Neural cell (in vitro differentiated cells): Measurements from ENCODE around the gene MBD6. TPM values are rescaled to one million over a fixed set of nuclear protein-coding genes. Genes with fewer than 3 reads are reported as not detected.

Experiments
- H2AFZ ChIP-seq: fragments of 200-600, 300-800 bp; sonication (generic), shearing (Covaris generic); 2 replicates; pipeline ENCODE4 v1.6.0; 2014; ENCODE audit warnings: low read depth, mild to moderate bottlenecking, antibody characterized with exemption, low read length, moderate library complexity
- H3F3A ChIP-seq: fragments of 200-600 bp; shearing (Covaris generic); 2 replicates; pipeline ENCODE4 v1.6.1; 2016; ENCODE audit warnings: mild to moderate bottlenecking, moderate library complexity, mixed read lengths, antibody characterized with exemption, low read length; ENCODE audit not compliant: insufficient read depth, poor library complexity, severe bottlenecking
- H3K27ac ChIP-seq: fragments of 200-600, 300-800 bp; sonication (generic), shearing (Covaris generic); 2 replicates; pipeline ENCODE4 v1.5.1; 2014; ENCODE audit warnings: mild to moderate bottlenecking, low read length, moderate library complexity
- H3K27me3 ChIP-seq: fragments of 300-800, 200-600 bp; sonication (generic), shearing (Covaris generic); 2 replicates; pipeline ENCODE4 v1.6.0; 2014; ENCODE audit warnings: mild to moderate bottlenecking, low read depth, low read length, moderate library complexity; ENCODE audit not compliant: insufficient read depth
- H3K36me3 ChIP-seq: fragments of 300-800, 200-600 bp; sonication (generic), shearing (Covaris generic); 2 replicates; pipeline ENCODE4 v1.5.1; 2014; ENCODE audit warnings: mild to moderate bottlenecking, antibody characterized with exemption, low read length, moderate library complexity; ENCODE audit not compliant: insufficient read depth
- H3K4me2 ChIP-seq: fragments of 300-800, 200-600 bp; sonication (generic), shearing (Covaris generic); 2 replicates; pipeline ENCODE4 v1.6.0; 2014; ENCODE audit warnings: mild to moderate bottlenecking, low read length
- H3K4me3 ChIP-seq: fragments of 300-800, 200-600 bp; sonication (generic), shearing (Covaris generic); 2 replicates; pipeline ENCODE4 v1.5.1; 2014; ENCODE audit warnings: mild to moderate bottlenecking, low read length, moderate library complexity
- H3K79me2 ChIP-seq: fragments of 200-600 bp; shearing (Covaris generic); replicated peaks from 2 replicates; pipeline ENCODE4 v1.6.0; 2014; ENCODE audit warnings: mild to moderate bottlenecking, low read length, moderate library complexity; ENCODE audit not compliant: insufficient read depth
- H3K9ac ChIP-seq: fragments of 300-800, 200-600 bp; sonication (generic), shearing (Covaris generic); 2 replicates; pipeline ENCODE4 v1.6.1; 2016; ENCODE audit warnings: mild to moderate bottlenecking, low read length, mixed read lengths
- H3K9me2 ChIP-seq: fragments of 200-600 bp; shearing (Covaris generic); 2 replicates; pipeline ENCODE4 v1.6.1; 2016; ENCODE audit warnings: mild to moderate bottlenecking, low read length, mixed read lengths; ENCODE audit not compliant: insufficient read depth
- H3K9me3 ChIP-seq: fragments of 200-600, 300-800 bp; sonication (generic), shearing (Covaris generic); 2 replicates; pipeline ENCODE4 v1.6.1; 2016; ENCODE audit warnings: mild to moderate bottlenecking, mixed run types, low read length, moderate library complexity, mixed read lengths
- H4K20me1 ChIP-seq: fragments of 200-600 bp; shearing (Covaris generic); 2 replicates; pipeline ENCODE4 v1.6.1; 2016; ENCODE audit warnings: mild to moderate bottlenecking, mixed run types; ENCODE audit not compliant: insufficient read depth
- CTCF ChIP-seq: fragments of 450-650 bp; IDR thresholded peaks from 2 replicates; pipeline ENCODE4 v1.5.1; 2014; ENCODE audit warnings: antibody characterized with exemption, mild to moderate bottlenecking, moderate library complexity; ENCODE audit not compliant: poor library complexity, severe bottlenecking
- EP300 ChIP-seq: fragments of 450-650 bp; conservative IDR thresholded peaks from 2 replicates; pipeline ENCODE4 v1.6.1; 2014; ENCODE audit warnings: antibody characterized with exemption, mild to moderate bottlenecking, moderate library complexity; ENCODE audit not compliant: poor library complexity, severe bottlenecking
- EZH2 ChIP-seq: fragments of 200-600, 300-800 bp; shearing (Covaris generic), sonication (generic); IDR thresholded peaks from 2 replicates; pipeline ENCODE4 v1.6.1; 2014; ENCODE audit warnings: antibody characterized with exemption, low read length, borderline replicate concordance, mild to moderate bottlenecking; ENCODE audit not compliant: insufficient read depth, poor library complexity, severe bottlenecking
- MXI1 ChIP-seq: fragments of 450-650 bp; conservative IDR thresholded peaks from 2 replicates; pipeline ENCODE4 v1.6.1; 2014; ENCODE audit warnings: antibody characterized with exemption, mild to moderate bottlenecking; ENCODE audit not compliant: poor library complexity, severe bottlenecking
- POLR2AphosphoS5 ChIP-seq: IDR thresholded peaks from 2 replicates; pipeline ENCODE4 v1.6.1; 2012
- RAD21 ChIP-seq: fragments of 450-650 bp; conservative IDR thresholded peaks from 2 replicates; pipeline ENCODE4 v1.6.1; 2014; ENCODE audit warnings: antibody characterized with exemption, mild to moderate bottlenecking, moderate library complexity
- REST ChIP-seq: IDR thresholded peaks from 2 replicates; pipeline ENCODE4 v1.6.1; 2012; ENCODE audit warnings: borderline replicate concordance
- SMC3 ChIP-seq: fragments of 450-650 bp; conservative IDR thresholded peaks from 2 replicates; pipeline ENCODE4 v1.6.1; 2014; ENCODE audit warnings: antibody characterized with exemption, mild to moderate bottlenecking, moderate library complexity; ENCODE audit not compliant: poor library complexity
- TAF1 ChIP-seq: IDR thresholded peaks from 2 replicates; pipeline ENCODE4 v1.6.1; 2012; ENCODE audit warnings: low read depth
- polyA plus RNA-seq: library from polyadenylated mRNA; depleted of rRNA; stranded (reverse); fragments of >200 nt; gene quantifications from 2 replicates; pipeline ENCODE4 v1.2.3, GENCODE V29; 2014

The MBD6 gene
- polyA plus RNA-seq, 1 donor from 2014 or later = 2.1 TPM

- Histone ChIP-seq H3K79me2 (peaks cover 76% of the 10 kb centered on the region), H3K4me2 (peak overlapping the region; percentile 90), H3K9me3 (no peaks in the 10 kb centered on the region), H3K27me3 (no peaks in the 10 kb centered on the region), H3F3A (peaks cover 7% of the 10 kb centered on the region), H3K4me3 (peak overlapping the region; percentile 79), H3K9ac (peak overlapping the region; percentile 99), H4K20me1 (peaks cover 5% of the 10 kb centered on the region), H3K9me2 (no peaks in the 10 kb centered on the region), H2AFZ (peak overlapping the region; percentile 53), H3K27ac (peak overlapping the region; percentile 91), H3K36me3 (no peaks in the 10 kb centered on the region)
- TF ChIP-seq REST = no peak
- no peak for TF ChIP-seq POLR2AphosphoS5
- no peak for TF ChIP-seq RAD21
- no peak for TF ChIP-seq EP300
- TF ChIP-seq SMC3 = no peak
- no peak for TF ChIP-seq TAF1
- TF ChIP-seq EZH2 = no peak
- no peak for TF ChIP-seq MXI1
- TF ChIP-seq CTCF = no peak
These were observed 28.3 kb downstream of the MBD6 start for GRCh38 chr12:57550641-57551549.

- Histone ChIP-seq H3K79me2 (peaks cover 73% of the 10 kb centered on the region), H3K27me3 (no peaks in the 10 kb centered on the region), H3F3A (peaks cover 7% of the 10 kb centered on the region), H3K9me3 (no peaks in the 10 kb centered on the region), H3K9me2 (no peaks in the 10 kb centered on the region), H3K4me2 (peak overlapping the region; percentile 90), H3K4me3 (peak overlapping the region; percentile 79), H3K27ac (peak overlapping the region; percentile 91), H4K20me1 (peaks cover 5% of the 10 kb centered on the region), H3K9ac (peak overlapping the region; percentile 99), H2AFZ (no peak overlapping the region), H3K36me3 (no peaks in the 10 kb centered on the region)
- TF ChIP-seq TAF1 (no peak), MXI1 (no peak), EZH2 (no peak), REST (no peak), POLR2AphosphoS5 (no peak), EP300 (no peak), CTCF (no peak), SMC3 (no peak), RAD21 (no peak)
These were observed 29.1 kb downstream of the MBD6 start for GRCh38 chr12:57551637-57552305.
